CD4-positive, alpha-beta T cell treated with Interleukin-6 for 4 hours (primary cell): ENCODE data around the gene TNPO2.

ENCODE experiments used
- DNase-seq: peaks from one replicate; pipeline ENCODE4 v3.0.0-alpha.2; 2020; ENCODE audit warnings: mixed read lengths

TNPO2 gene

DNA sequence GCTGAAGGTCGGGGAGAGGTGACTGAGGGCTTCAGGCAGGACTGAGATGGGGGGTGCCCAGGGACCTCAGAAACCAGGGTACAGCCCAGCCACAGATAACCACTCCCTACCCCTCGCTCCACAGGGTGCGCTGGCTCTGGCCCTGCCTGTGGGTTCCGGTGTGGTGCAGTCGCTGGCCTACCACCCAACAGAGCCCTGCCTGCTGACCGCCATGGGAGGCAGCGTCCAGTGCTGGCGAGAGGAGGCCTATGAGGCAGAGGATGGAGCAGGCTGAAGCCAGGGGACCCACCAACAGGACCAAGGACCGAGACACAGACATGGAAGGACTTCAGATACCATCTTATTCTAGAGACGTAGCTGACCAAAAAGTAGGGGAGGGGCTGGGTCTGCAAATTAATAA is 48.3 kb downstream of the TNPO2 start:
- DNase-seq = no peak

DNA sequence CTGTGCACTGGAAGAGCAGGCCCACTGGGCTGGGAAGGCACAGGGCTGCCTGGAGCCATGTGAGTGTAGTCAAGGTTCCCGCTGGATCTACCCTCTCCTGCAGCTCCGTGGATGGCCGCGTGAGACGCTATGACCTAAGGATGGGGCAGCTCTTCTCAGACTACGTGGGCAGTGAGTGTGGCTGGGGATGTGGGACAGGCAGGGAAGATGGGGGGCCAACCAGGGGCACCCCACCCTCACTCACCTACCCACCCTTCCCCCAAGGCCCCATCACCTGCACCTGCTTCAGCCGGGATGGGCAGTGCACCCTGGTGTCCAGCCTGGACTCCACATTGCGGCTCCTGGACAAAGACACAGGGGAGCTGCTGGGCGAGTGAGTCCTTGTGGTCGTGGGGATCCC is 51.0 kb downstream of the TNPO2 start:
- no peak for DNase-seq

DNA sequence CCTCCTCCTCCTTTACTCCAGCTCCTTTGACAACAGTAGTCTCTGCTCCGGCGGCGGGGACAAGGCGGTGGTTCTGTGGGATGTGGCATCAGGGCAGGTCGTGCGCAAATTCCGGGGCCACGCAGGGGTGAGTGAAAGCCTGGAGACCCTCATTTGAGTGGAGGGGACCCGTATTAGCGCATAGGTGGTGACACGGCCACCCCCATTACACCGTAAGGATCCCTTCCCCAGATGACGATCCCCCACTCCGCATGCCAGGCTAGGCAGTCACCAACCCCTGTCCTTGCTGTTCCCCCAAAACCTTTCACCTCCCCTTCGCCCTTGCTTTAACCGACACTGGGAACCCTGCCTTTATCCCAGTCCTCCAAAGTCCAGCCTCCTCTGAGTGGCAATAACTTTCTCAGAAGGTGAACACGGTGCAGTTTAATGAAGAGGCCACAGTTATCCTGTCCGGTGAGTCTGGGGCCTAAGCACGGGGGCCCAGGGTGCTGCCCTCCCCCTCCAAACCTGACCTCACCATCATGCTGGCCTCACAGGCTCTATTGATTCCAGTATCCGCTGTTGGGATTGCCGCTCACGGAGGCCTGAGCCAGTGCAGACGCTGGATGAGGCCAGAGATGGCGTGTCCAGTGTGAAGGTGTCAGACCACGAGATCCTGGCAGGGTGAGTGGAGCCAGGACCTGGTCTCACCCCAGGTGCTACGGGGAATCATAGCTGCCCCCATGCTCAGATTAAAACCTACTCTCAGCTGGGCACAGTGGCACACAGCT is 53.4 kb downstream of the TNPO2 start:
- DNase-seq = no peak

DNA sequence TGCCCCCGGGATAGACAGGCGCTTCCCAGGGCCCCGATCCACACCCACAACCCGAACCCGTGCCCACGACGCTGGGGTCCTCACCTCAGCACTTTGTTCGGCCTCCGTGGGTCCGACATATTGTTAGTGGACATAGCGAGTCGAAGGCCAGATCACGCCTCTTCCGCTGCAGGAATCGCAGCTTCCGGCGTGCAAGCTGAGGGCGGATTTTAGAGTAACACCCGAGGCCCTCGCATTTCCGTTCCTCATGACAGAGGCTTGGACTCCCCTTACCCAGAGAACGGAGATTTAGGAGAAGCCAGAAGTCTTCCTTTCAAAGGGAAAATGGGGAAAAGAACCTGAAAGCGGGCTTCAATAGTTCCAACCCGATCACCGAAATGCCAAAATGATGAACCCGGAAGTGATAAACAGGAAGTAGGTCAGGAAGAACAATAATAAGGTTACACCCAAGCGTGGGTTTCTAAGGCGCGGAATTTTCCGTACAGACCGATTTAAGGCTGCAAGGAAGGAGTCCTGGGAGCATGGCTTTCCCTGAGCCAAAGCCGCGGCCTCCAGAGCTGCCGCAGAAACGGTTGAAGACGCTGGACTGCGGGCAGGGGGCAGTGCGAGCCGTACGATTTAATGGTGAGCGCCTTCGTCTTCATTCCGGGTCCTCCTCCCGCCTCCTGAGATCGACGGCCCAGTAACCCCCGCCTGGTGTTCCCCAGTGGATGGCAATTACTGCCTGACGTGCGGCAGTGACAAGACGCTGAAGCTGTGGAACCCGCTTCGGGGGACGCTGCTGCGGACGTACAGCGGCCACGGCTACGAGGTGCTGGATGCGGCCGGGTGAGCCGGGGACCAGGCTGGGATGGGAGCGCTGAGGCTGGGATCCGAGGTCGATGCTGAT is 54.2 kb downstream of the TNPO2 start:
- peak; percentile 78 for DNase-seq

DNA sequence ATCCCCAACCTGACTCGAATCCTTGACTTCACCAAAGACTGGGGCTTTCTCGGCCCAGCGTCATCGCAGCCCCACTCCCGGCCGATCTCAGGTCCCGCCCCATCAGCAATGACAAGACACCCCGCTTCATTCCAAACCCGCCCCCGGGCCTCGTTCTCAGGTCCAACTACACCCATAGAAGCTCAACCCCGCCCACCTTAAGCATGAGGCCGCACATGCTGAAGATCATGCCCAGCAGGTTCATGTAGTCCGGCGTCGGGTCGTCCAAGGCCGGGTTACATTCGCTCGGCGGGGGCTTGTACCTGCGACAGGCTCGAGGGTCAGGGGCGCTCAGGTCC is 54.8 kb downstream of the TNPO2 start:
- DNase-seq = peak; percentile 63

DNA sequence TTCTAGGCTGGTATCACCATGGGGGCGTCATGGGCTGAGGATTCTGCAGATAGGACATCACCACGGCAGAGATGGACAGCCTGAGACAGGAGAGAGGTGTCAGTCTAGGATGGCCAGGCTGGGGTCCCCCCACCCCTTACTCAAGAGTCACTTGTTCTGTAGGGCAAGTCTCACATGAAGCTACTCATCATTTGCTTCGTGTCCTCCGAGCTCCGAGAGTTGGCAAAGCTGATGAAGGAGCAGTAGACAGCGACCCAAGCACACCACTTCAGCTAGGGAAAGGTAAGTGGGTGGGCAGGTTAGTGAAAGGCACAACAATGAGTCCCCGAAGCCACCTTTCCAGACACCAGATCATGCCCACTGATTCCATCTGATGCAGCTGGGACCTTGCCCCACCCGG is 55.4 kb downstream of the TNPO2 start:
- no peak for DNase-seq

DNA sequence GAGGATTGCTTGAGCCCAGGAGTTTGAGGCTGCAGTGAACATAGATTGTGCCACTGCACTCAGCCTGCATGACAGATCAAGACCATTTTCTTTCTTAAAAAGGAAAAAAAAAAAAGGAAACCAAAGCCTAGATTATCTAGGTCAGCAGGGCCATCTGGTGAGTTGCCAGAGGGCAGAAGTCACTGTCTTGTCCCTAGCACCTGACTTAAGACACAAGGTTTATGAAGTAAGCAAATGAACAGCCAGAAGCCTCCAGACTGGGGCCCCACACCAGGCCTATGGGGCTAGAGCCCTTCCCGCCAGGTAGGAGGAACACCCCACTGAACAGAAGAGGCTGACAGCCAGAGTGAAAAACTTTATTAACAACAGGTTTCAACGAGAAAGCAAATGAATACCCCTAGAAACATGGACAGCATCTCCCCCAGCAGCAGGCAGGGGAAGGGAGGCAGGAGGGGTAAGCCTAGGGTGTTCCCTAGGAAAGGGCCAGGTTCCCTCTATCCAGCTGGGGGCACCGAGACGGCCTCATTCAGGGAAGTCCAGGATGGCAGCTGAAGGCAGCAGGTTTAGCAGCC is 55.9 kb downstream of the TNPO2 start:
- DNase-seq = no peak

DNA sequence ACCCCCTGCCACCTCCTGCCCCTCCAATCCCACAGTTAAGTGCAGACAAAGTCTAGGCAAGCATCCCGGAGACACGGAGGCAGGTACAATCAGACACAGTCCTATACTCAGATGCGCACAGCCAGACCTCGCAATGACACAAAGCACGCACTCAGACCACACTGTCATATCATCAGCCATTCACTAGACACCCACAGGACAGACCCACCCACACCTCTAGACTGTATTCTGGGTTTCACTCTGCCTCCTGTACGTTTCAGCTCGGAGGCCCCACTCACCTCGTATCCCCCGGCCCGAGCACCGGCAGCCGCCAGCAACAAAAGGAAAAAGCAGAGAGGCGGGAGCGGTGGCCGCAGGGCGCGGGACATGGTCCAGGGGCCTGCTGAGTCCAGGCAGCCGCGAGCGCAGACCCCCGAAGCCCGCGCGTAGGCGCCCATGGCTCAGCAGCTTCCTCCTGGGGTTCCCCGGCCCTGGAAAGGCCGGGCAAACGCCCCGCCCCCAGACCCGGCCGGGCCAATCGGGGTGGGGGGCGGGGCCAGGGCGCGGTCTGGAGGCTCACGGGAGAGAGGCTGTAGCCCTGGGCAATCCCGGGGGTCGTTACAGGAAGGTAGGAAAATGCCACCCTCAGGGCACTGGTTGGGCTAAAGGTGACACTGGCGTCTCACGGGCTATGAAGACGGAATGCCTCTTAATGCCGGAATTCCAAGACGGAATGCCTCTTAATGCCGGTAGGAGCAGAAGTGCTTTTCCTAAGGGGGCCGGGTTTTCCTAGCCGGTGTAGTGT is 57.3 kb downstream of the TNPO2 start, which contains the start of the genes MAN2B1 and WDR83:
MAN2B1 (minus strand) TSS at position 478 of the 784 bp plus-strand sequence; CDS start at position 437, 41 bp downstream.
WDR83 (plus strand) TSS at position 543 of the 784 bp plus-strand sequence. CDS start 2,984 bp downstream, outside the sequence.
- DNase-seq = peak; percentile 87

DNA sequence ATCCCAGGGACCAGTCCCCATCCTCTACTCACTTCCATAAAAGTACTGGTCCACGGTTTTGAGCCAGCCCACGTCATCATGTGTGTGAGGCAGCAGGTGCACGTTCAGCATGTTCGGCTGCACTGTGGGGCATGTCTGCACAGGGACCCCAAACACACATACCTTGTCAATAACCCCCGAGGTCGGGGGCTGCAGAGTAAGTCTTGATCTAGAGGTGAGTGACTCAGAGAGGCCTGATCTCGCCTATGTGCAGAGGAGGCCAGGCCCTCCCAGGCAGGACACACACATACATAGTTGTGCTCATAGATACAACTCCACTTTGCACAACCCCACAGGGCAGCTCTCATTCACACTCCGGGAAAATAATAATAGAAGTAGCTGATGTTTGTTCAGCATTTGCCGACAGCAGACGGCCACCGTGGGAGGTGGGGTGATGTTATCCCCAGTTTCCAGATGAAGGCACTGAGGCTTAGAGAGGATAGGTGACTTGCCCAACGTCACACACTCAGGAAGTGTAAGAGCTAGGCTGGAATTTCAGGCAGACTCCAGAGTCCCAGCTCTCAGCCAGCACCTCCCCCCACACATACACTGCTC is 58.0 kb downstream of the TNPO2 start:
- DNase-seq = peak; percentile 13

DNA sequence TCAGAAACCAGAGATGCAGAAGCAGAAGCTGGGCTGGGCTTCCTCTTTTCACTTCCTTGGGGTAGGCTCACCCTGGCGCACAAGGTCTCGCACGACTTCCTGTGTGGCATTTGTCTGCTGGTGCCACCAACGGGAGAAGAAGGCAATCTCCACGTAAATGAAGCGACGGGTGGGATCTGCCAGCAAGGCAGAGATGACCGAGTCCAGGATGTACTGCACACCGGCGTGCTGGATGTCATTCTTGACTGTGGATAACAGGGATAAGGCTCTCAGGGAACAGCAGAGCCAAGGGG is 58.5 kb downstream of the TNPO2 start:
- DNase-seq = peak; percentile 77

DNA sequence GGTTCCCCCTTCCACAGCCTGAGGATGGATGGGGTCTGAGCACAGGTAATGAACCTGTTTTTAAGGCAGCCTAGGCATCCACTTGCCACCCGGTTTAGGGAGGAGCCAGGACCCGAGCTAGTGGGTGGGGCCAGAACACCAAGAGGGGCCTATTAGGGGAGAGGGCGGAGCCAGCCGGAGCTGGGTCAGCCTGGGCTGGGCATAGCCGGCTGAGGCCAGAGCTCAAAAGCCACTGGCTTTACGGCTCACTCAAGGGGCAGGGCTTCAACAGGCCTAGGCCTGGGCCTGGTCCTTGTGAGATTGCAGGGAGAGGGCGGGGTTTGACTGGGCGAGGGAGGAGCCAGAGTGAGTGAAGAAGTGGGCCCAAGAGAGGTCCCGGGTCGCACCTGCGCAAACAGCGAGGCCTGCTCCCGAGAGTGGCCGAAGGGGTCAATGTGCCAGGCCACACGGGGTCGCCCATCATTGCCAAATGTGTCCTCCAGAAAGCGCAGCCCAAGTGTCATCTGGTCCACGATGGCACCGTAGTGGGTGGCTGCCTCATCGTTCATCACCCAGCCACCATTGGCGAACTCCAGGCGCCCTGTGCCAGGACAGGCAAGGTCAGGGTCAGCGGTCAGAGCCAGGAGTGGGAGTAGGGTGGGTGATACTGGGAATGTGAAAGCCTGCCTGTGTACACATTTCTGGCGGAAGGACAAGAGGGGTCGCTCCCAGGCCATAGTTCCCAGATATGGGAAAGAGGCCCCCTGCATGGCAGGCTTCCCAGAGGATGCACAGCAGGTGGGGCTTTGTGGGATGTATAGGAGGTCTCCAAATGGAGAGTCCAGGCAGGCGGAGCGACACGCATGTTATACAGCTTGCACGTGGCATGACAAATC is 59.1 kb downstream of the TNPO2 start:
- no peak for DNase-seq

DNA sequence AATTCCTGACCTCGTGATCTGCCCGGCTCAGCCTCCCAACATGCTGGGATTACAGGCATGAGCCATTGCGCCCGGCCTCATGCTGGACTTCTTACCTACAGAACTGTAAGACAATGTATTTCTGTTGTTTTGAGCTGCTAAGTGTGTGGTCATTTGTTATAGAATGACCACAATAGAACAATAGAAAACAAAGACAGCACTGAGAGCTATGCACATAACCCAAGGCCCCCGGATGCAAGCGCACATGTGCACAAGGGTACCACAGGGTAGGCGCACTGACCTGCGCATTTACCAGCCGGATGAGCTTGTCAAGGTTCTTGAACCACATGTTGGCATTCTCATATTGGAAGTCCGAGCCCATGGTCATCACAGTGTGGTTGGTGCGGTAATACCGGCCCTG is 62.8 kb downstream of the TNPO2 start:
- no peak for DNase-seq

DNA sequence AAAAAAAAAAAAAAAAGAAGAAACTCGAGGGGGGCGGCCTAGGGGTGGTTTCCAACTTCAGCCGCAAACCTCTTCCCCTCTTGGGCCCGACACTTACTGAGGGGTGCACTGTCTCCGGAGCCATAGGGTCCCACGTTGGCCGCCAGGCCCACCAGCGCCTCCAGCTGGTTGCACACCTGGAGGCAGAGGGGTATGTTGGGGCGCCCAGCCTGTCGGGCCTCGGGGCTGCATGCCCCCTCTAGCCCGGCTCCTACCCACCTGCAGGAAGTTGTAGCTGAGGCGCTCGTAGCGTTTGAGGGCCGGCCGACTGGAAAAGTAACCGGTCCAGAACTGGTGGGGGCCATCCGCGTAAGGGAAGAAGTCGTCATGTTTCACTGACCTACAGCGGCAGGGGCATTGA is 65.8 kb downstream of the TNPO2 start:
- no peak for DNase-seq

DNA sequence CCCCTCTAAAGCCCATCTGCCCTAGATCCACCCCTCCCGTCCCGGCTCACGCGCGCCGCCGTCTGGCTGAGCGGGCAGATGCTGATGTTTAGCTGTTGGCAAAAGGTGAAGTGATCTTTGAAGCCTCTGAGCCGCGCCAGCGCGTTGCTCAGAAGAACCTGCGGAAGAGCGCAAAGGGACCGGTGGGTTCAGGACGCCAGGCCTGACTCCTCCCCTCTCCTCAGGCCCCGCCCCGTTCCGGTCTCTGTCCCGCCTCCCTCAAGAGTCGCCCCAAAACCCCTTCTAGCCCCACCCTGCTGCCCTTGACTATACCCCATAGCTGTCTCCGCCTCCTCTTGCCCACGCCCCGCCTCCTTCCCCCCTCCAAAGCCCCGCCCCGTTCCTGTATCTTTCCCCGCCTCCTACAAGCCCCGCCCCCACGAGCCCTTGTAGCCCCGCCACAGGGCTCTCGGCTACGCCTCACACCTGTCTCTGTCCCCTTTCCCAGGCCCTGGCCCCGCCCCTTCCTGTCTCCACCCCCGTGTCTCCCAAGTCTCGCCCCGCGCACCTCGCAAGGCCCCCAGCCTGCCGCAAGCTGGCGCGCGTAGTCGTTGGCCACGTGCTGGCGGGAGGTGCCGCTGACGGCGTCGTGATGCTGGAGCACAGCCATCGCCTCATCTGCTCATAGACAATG is 66.7 kb downstream of the TNPO2 start:
- no peak for DNase-seq

DNA sequence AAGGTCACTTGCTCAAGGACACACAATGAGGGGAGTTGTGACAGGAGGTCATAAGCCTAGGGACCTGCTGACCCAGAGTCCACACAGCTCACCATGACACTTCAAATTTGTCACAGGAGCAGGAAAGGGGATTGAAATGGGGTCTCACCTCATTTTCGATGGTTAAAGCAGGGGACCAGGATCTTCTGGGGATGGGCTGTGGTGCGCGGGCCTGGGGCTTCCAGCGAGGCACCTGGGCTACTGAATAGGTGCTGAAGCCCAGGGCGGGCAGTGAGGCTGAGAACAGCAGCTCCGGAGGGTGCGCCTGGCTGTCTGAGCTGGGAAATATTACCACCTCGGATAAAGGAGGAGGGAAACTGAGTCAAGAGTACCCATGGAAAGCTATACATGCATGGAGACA is 68.2 kb downstream of the TNPO2 start:
- no peak for DNase-seq

DNA sequence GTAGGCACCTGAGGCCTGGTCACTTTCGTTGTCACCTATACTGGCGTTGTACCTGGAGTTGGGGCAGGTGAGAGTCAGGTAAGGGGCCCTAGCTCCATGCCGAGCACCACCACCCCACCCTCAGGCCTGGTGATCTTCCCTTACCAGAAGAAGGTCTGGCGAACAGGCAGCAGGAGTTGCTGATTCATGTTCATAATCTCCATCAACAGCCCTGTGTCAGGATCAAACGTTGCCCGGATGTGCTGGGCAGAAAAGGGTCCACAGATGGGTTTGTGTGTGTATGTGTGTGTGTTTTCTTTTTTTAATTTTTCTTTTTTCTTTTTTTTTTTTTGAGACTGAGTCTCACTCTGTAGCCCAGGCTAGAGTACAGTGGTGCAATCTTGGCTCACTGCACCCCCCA is 71.5 kb downstream of the TNPO2 start:
- DNase-seq = no peak

DNA sequence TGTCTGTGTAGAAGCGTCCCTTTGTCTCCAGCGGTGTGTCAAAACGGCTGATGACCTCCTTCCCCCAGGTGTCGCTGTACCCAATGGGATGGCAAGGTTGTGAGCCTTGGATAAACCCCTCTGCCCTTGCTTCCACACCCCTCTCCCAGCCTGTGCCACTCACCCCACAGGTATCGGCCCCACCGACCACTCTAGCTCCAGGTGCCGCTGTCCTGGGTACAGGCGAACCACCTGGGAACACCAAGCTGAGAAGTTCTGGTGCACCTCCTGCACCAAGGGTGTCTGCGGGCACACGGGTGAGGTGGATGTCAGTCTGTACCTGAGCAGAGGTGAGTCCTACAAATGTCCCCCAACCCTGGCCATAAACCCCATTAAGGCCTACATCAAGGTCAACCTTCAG is 73.8 kb downstream of the TNPO2 start:
- no peak for DNase-seq
